Epithelial cell of prostate (primary cell): ENCODE results near the gene LMNTD2.

ENCODE experiments used
- DNase-seq: peaks from one replicate; pipeline ENCODE4 v3.0.0-alpha.2; 2011; ENCODE audit warnings: low read depth, low spot score
- H3K27ac ChIP-seq: fragments of 450-650 bp; 2 replicates; pipeline ENCODE4 v1.5.1; 2017; ENCODE audit warnings: mild to moderate bottlenecking

LMNTD2 gene

DNA sequence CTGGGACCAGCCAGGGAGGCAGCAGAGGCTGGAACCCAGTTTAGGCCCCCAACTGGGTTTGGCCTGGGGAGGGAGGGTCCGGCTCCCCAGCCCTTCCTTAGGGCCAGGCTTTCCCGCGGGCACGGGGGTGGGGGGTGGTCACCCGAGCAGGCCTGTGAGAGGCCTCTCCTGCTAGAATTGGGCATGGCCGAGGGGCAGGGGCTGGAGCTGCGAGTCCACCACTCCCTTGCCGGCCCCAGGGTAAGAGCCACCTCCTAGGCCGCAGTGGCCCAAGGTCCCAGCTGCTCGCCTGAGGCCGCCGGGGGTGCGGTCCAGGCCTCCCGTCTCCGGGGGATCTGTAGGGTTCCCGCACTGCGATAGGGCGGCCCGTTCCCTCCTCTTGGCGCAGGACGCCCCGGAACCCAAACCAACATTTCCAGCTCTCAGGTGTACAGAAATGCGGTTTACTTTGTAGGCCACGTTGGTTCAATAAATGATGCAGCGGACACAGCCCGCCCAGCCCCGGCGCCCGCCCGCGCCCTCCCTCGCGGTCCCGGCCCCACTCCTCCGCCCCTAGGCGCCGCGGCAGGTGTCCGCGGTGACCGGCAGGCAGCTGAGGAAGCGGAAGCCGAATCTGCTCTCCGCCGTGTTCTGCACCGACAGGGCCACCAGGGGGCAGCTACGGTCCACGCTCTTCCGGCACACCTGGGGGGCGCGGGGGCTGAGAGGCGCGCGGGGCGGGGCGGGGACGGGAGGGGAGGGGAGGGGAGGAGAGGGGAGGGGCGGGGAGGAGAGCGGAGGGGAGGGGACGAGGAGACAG lies 5.9 kb downstream of the LMNTD2 start:
- H3K27ac ChIP-seq, result no peak overlapping the region
- no peak for DNase-seq

DNA sequence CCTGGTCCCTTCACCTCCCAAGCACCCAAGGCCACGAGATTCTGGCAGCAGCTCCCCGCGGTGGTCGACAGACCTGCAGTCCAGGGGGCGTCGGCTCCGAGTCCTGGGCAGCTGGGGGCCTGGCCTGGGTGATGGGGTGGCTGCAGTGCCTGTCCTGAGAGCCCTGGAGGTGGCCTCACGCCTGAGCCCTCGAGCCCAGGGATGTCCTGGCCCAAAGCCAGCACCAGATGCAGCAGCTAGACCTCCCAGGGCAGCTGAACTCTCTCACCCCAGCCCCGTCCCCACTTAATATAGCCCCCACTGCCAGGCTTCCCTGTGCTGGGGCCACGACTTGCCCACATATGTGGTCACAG lies 6.6 kb downstream of the LMNTD2 start:
- no peak overlapping the region for H3K27ac ChIP-seq
- DNase-seq, result no peak

DNA sequence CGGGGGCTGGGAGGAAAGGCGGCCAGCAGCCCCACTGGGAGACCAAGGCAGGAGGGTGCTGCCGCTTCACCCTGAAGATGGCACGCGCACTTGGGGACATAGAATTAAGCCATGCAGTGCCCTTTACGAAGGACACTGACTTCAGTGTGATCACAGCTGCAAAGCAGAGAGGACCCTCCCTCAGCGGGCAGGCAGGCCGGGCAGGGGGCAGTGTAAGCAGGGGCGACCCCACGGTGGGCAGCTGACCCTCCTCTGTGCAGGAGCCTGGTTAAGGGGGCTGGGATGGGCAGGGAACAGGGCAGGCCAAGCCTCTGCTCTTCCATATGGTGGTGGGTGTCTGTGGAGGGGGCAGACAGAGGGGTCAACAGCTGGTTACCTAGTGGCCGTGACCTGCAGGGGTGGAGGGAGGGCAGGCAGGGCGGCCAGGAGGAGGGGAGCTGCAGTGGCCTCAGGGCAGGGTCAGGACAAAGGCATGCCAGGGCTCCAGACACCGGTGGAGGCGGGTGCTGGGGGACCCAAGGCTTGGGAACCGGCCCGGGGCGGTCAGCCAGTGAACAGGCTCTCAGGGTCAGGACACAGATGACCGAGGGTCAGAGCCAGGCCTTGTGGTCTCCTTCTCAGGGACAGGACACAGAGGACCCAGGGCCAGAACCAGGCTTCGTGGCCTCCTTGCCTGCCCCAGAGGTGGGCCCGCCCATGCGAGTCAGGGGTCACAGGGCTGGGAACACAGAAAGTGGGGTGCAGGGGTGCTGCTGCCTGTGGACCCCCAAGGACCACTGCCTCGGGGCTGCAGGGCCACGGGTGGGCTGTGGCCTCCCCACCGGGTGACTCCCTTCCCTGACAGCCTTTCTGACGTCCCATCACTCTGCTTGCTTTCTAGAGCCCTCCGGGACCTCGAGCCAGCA lies 7.2 kb downstream of the LMNTD2 start:
- no peak overlapping the region for H3K27ac ChIP-seq
- no peak for DNase-seq

DNA sequence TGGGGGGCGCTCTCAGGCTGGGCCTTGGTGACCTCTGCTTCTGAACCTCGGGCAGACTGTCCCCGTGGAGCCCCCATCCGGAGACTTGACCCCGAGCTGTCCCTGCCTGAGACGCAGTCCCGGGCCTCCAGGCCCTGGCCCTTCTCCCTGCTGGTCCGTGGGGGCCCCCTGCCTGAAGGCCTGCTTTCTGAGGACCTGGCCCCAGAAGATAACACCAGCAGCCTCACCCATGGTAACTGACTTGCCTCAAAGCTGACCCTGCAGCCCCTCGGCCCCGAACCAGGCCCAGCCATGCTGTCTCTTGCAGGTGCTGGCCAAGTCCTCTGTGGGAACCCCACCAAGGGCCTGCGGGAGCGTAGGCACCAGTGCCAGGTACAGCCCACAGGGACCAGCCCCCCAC lies 8.9 kb downstream of the LMNTD2 start:
- DNase-seq, result no peak
- no peak overlapping the region for H3K27ac ChIP-seq

DNA sequence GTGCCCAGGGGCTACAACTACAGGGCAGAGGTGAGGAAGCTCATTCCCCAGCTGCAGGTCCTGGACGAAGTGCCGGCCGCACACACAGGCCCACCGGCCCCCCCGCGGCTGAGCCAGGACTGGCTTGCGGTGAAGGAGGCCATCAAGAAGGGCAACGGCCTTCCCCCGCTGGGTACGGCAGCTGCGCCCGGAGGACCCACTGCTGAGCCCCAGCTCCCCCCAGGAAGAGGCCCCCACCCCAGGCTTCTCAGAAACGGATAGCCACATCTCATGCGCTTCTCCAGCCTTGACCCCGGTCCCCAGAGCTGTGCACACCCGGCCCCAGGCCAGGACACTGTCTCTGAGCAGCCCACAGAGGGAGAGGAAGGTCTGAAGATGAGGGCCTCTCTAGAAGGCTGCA lies 9.4 kb downstream of the LMNTD2 start:
- H3K27ac ChIP-seq, result no peak overlapping the region
- no peak for DNase-seq

DNA sequence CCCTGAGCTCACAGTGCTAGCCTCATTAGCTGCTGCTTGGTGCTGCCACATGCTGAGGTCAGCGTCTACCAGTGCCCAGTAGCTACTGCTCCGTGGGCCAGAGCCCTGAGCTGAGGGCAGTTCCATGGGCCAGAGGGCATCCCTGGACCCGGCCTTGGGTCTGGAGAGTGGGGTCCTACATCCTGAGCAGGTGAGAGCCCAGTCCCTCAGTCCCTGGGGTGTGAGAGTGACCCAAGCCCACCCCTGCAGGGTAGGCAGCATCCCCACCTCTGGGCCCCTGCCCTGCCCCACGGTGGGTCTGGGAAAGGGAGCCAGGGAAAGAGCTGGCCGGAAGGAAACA lies 9.8 kb downstream of the LMNTD2 start:
- DNase-seq, result no peak
- no peak overlapping the region for H3K27ac ChIP-seq

DNA sequence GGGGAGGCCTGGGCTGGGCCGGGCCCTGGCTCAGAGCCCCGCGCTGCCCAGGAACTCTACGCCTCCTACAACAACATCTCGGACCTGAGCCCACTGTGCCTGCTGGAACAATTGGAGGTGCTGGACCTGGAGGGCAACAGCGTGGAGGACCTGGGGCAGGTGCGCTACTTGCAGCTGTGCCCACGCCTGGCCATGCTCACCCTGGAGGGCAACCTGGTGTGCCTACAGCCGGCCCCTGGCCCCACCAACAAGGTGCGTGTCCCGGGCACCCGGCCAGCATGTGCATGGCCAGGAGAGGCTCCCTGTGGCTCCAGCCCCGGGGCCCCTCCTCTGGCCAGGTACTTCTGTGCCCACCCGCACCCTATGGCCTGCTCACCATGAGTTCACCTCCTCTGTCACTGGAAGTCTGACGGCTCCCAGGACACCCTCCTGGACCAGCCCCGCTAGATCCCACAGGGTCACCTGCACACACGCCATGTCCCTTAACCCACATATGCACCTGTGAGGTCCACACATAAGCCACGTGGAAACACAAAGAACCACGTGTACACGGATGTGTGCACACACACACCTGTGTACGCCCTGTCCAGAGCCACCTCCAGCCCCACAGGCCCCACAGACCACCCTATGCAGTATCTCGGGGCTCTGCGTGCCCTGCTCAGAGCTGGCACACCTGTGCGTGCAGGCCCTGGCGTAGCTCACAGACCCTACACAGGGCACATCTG lies 10.4 kb downstream of the LMNTD2 start:
- no peak for DNase-seq
- H3K27ac ChIP-seq, result no peak overlapping the region

DNA sequence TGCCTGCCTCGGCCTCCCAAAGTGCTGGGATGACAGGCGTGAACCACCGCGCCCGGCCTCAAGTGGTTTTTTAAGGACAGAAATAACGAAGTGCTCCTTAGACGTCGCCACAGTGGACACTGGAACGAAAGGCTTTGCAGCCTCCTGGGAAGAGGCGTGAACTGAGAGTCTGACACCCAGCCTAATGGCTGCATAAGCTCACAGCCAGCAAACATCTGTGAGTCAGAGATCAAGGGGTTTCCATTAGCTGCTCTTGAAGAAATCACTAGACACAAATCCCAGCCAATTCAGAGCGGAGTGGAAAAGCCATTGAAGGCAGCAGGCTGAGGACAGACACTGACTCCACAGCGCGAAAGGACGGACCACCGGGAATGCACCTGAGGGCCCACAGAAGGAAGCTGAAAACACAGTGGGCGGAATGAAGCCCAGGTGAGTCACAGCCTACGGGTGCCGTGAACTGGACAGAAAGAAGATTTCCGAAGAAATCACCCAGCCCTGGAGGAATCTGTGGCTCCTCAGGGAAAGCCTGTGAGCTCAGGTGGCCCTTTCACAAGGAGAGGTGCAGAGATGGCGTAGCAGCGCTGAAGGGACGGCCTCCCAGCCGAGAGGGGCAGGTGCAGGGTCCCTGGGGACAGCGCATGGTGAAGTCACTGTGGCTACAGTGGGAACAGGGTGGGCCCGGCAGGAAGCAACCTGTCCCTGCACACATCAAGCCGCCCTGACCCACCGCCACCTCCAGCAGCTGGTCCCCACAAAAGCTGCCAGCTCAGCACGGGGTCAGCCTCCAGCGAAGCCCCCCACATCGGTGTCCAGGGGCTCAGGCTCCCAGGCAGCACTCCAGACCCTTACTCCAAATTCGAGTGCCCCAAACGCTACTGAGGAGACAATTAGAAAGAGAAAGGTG lies 11.6 kb downstream of the LMNTD2 start:
- DNase-seq, result no peak

DNA sequence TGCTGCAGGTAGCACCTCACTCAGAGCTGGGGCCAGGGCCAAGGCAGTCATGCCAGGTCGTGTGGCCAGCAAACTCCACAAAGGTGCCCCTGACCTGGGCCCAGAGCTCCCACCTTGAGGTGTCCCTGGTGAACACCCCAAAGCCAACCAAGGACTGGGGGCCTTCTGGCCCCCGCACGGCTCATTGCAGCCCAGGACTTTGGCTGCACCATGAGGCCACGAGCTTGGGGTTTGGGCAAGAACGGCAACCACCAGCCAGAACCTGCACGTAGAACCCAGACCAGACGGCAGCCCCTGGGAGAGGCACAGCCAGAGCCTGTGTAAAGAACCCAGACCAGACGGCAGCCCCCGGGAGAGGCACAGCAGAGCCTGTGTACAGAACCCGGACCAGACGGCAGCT lies 15.4 kb downstream of the LMNTD2 start:
- no peak for DNase-seq
- no peak overlapping the region for H3K27ac ChIP-seq

More for the DNA sequence above, 11.6 kb downstream of the LMNTD2 start:
- no peak overlapping the region for H3K27ac ChIP-seq

DNA sequence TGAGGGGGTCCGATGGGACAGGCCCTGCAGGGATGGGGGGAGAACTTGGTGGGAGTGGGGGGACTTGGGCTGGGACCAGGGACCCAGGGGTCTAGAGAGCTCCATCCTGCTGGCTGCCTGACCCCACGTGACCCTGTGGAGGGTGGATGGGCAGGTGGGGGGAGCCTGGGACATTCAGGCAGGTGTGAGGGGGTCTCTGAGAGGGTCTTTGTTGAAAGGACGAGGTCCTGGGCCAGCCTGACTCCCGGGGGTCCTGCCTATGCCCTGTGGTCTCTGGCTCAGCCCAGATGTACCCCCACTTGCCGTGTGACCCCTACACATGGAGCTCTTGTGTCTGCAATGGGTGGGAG lies 15.7 kb downstream of the LMNTD2 start:
- H3K27ac ChIP-seq, result no peak overlapping the region
- no peak for DNase-seq

DNA sequence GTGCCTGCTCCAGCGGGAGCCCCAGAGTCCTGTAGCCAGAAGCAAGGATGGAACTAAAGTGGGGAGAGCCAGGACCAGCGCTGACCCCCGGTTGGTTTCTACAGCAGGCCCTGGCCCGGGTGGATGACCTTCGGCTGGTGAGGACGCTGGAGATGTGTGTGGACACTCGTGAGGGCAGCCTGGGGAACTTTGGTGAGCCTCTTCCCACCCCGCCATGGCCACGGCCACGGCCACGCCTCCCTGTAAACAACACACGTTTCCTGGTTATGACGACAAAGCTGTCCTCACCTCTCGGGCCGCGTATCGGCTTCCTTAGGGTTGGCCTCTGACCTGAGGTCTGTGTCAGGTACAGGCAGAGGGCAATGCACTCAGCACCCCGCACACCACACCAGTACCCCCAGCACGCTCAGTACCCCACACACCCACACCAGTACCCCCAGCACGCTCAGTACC lies 19.1 kb downstream of the LMNTD2 start:
- no peak for DNase-seq
- H3K27ac ChIP-seq, result no peak overlapping the region

DNA sequence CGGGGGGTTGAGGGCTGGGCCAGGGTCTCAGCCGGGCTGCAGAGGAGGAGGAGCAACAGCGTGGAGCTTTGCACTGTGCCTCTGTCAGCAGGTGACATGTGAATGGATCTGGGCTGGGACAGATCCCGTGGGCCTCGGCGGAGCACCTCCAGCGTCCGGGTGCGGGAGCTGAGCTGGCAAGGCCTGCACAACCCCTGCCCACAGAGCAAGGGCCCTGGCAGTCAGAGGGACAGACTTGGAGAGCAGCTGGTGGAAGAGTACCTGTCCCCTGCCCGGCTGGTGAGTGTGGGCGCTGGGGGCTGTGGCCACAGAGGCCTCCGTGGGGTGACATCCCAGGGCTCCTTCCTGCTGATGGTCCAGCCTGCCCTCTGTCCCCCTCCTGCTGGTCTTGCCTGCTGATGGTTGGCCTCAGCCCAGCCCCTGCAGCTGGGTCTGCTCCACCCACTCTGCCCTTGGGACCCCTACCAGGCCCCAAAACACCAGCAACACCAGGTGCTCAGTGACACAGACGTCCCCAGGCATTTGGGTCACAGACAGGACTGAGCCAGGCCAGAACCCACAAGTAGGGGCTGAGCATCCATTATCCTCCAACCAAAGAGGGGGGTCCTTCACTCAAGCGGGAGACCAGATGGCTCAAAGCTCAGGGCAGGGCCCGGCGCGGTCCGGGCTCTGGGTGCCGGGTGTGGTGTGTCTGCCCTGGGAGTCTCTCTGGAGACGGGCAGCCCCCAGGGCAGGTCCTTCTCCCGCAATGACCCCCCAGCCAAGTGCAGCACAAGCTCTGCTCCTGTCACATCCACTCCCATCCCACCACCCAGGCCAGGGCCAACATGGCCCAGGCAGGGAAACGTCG lies 19.7 kb downstream of the LMNTD2 start:
- no peak for DNase-seq
- H3K27ac ChIP-seq, result no peak overlapping the region

DNA sequence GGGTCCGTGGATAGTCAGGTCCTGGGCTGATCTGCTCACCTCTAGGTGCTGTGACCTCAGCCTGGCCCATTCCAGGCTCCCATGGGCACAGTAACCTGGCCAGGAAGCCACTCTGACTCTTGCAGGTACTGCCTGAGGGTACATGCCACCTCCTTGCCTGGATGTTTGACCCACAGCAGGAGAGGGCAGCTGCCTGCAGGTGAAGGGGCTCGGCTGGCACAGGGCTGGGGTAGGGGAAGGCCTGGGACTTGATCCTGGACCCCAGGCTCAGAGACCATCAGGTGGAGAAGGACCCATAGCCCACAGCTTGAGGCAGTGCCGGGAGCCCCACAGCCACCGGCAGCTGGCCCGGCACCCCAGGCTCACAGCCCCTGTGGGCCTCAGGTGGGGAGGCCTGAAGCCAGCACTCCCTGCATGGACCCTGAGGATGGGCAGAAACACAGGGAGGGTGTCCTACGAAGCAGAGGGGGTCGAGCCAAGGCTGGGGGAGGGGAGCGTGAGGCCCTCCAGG lies 20.5 kb downstream of the LMNTD2 start:
- DNase-seq, result no peak
- H3K27ac ChIP-seq, result no peak overlapping the region

DNA sequence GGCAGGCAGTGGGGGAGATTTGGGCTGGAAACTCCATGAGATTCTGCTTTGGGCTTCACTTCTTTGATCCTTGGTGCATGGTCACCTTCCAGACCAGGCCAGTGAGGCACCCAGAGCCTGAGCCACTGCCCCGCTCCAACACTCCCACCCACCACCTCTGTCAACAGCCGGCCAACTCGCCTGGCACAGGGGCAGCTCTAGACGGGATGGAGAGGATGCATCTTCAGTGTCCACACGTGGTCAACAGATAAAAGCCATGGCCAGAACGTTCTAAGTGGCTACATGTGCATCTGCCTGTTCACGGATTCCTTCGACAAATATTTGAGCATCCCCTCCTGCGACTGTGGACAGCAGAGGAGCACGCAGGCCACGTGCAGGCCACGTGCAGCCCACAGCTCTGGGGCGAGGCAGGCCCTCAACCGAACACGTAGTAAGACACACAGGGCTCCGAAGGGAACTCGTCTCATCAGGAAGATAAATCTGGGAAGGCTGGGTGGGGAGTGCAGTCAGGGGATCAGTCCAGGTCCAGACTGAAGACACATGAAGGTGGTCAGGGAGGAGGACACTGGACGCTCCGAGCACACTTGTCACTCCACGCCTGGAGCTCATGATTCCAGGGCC lies 22.0 kb downstream of the LMNTD2 start:
- H3K27ac ChIP-seq, result no peak overlapping the region
- no peak for DNase-seq

DNA sequence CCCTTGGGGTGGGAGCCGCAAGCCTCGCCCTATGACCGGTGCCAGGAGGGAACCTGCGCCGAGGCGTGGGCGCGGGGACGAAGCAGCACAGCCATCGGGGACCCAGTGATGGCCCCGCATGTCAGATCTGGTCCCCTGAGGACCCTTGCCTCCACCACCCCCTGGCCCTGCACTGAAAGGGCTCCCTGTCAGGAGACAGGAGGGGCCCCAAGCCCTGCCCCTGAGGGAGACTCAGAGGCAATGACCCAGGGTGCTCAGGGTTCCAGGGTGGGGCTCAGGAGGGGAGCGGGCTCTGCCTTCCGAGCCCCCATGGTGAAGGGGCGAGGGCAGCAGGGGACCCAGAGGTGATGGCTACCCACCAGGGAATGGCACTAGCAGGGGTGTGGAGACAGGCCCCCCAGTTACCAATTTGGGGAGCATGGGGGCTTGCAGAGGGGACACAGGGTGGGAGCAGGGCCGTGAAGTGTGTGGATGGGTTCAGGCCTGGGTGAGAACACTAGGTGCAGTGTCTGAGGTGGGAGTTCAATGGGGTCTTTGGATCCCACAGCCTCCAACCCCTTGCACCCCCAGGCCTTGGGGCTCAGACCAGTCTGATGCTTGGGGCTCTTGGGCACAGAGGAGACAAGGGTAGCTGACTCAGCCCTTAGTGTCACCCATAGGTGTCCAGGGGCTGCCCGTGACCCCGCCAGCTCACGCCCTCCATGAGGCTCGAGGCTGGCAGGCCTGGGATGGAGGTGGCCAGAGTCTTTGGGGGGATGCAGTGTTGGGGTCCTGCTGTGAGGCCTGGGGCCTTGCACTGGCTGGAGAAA lies 22.7 kb downstream of the LMNTD2 start:
- DNase-seq, result no peak
- H3K27ac ChIP-seq, result no peak overlapping the region

DNA sequence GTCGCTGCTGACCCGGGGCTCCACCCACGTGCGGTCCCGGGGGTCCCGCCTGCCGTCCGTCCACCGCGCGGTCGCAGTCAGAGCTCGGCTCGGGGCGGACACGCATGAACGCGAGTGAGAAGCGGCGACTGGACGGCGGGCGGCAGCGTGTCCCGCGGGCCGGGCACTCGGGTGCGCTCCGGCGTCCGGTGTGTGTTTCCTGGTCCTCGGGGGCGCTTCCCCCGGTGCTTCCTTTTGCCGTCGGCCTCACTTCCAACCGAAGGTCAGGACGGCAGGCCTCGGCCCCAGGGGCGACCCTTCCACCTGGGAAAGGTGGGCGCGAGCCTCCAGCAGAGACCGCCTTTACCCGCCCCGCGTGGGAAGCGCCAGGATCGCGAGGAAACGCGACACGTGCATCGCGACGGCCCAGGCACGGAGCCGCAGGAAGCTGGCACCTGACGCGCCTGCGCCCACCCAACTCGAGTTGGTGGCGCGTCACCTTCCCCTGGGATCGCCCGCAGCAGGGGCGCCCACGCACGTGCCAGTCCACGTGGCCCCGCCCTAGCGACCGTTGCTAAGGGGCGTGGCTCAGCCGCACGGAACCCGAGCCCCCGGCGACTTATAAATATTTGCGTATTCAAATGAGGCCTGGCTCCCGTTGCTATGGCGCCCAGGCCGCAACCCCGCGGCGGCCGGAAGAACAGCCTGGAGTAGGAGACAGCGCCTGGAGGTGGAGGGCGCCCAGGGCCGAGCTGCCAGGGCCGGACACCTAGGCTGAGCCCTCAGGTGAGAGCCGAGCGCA lies 23.5 kb downstream of the LMNTD2 start, which contains the start of gene LRRC56:
Gene LRRC56 (plus strand): TSS at position 687 of the 781 bp plus-strand sequence. CDS start 3,158 bp downstream, outside the sequence.
- H3K27ac ChIP-seq, result no peak within 1 kb of the TSS
- no peak for DNase-seq
